ENCODE measurements around the gene STIP1.

STIP1 gene

GRCh38 chr11:64206457-64207255 is 20.7 kb downstream of the STIP1 start, which contains the start of gene FERMT3:
TSS of gene FERMT3 (plus strand) at chr11:64206721. CDS start at chr11:64207365, 644 bp downstream.
- Histone ChIP-seq H3K36me3 (peaks cover 60% of the 10 kb centered on the region), H3K27ac (no peak within 1 kb of the TSS), H3K27me3 (ENCODE audit: insufficient read depth, low read depth, severe bottlenecking) (no peaks in the 10 kb centered on the region), H3K4me3 (ENCODE audit: low read depth, low read length) (no peak within 1 kb of the TSS), H3K9me3 (ENCODE audit: severe bottlenecking) (no peaks in the 10 kb centered on the region)
- TF ChIP-seq CTCF (IDR thresholded peaks at IDR 0.05; ENCODE audit: low read depth, low read length), result no peak
- DNase-seq, result no peak

GRCh38 chr11:64207256-64208085 is 21.5 kb downstream of the STIP1 start:
- no peak overlapping the region for H3K27ac ChIP-seq
- TF ChIP-seq CTCF (IDR thresholded peaks at IDR 0.05; ENCODE audit: low read depth, low read length), result no peak
- no peak for DNase-seq
- peaks cover 54% of the 10 kb centered on the region for H3K36me3 ChIP-seq
- H3K4me3 ChIP-seq (ENCODE audit: low read depth, low read length), result no peak overlapping the region
- H3K27me3 ChIP-seq (ENCODE audit: insufficient read depth, low read depth, severe bottlenecking), result no peaks in the 10 kb centered on the region
- H3K9me3 ChIP-seq (ENCODE audit: severe bottlenecking), result no peaks in the 10 kb centered on the region

GRCh38 chr11:64208086-64208795 is 22.3 kb downstream of the STIP1 start:
- no peak for TF ChIP-seq CTCF (IDR thresholded peaks at IDR 0.05; ENCODE audit: low read depth, low read length)
- H3K4me3 ChIP-seq (ENCODE audit: low read depth, low read length), result no peak overlapping the region
- DNase-seq, result no peak
- no peak overlapping the region for H3K27ac ChIP-seq
- H3K9me3 ChIP-seq (ENCODE audit: severe bottlenecking), result no peaks in the 10 kb centered on the region
- peaks cover 46% of the 10 kb centered on the region for H3K36me3 ChIP-seq
- no peaks in the 10 kb centered on the region for H3K27me3 ChIP-seq (ENCODE audit: insufficient read depth, low read depth, severe bottlenecking)

GRCh38 chr11:64208796-64209562 is 23.0 kb downstream of the STIP1 start:
- Histone ChIP-seq H3K4me3 (ENCODE audit: low read depth, low read length) (no peak overlapping the region), H3K9me3 (ENCODE audit: severe bottlenecking) (no peaks in the 10 kb centered on the region), H3K36me3 (peaks cover 39% of the 10 kb centered on the region), H3K27ac (no peak overlapping the region), H3K27me3 (ENCODE audit: insufficient read depth, low read depth, severe bottlenecking) (no peaks in the 10 kb centered on the region)
- no peak for DNase-seq
- no peak for TF ChIP-seq CTCF (IDR thresholded peaks at IDR 0.05; ENCODE audit: low read depth, low read length)

- no peak overlapping the region for H3K27ac ChIP-seq
- H3K9me3 ChIP-seq (ENCODE audit: severe bottlenecking), result no peaks in the 10 kb centered on the region
- TF ChIP-seq CTCF (IDR thresholded peaks at IDR 0.05; ENCODE audit: low read depth, low read length), result no peak
- peaks cover 33% of the 10 kb centered on the region for H3K36me3 ChIP-seq
- no peak for DNase-seq
- H3K27me3 ChIP-seq (ENCODE audit: insufficient read depth, low read depth, severe bottlenecking), result no peaks in the 10 kb centered on the region
- no peak overlapping the region for H3K4me3 ChIP-seq (ENCODE audit: low read depth, low read length)
These were observed 23.5 kb downstream of the STIP1 start for GRCh38 chr11:64209563-64209843.
